ENCODE measurements around the gene LIPC.

- no peak for TF ChIP-seq CTCF (IDR thresholded peaks at IDR 0.05)
- TF ChIP-seq POLR2A (IDR thresholded peaks at IDR 0.05), result no peak
- TF ChIP-seq POLR2AphosphoS5 (IDR thresholded peaks at IDR 0.05; ENCODE audit: insufficient read depth in 1 of 2, low read depth in 1 of 2), result no peak
Measured at GRCh38 chr15:58517682-58518525, 86.1 kb downstream of the LIPC start.
